HCT116 (cell line): ENCODE data around the gene CXCL9. TPM values are rescaled to one million over a fixed set of nuclear protein-coding genes. Genes with fewer than 3 reads are reported as not detected.

Experiments used
- EGR1 ChIP-seq: IDR thresholded peaks from 2 replicates; pipeline ENCODE4 v1.6.1; 2012; ENCODE audit warnings: low read depth
- ELF1 ChIP-seq: IDR thresholded peaks from 2 replicates; pipeline ENCODE4 v1.6.1; 2012; ENCODE audit warnings: low read depth, borderline replicate concordance
- FOSL1 ChIP-seq: IDR thresholded peaks from 2 replicates; pipeline ENCODE4 v1.6.1; 2012; ENCODE audit warnings: low read depth
- JUND ChIP-seq: IDR thresholded peaks from 2 replicates; pipeline ENCODE4 v1.6.1; 2012
- POLR2AphosphoS5 ChIP-seq: IDR thresholded peaks from 2 replicates; pipeline ENCODE4 v1.6.1; 2011; ENCODE audit warnings: mild to moderate bottlenecking, low read depth, low read length, moderate library complexity
- YY1 ChIP-seq: IDR thresholded peaks from 2 replicates; pipeline ENCODE4 v1.6.1; 2011; ENCODE audit warnings: low read length, low read depth, moderate library complexity, mild to moderate bottlenecking; ENCODE audit not compliant: insufficient replicate concordance; ENCODE audit errors: extremely low read depth
- ZFX ChIP-seq: fragments of 450-650 bp; IDR thresholded peaks from 2 replicates; pipeline ENCODE4 v1.6.1; 2017
- total RNA-seq: library from RNA; stranded (reverse); gene quantifications from one replicate; pipeline ENCODE4 v1.2.1, GENCODE V29; 2021; ENCODE audit not compliant: unreplicated experiment
- TF ChIP-seq, protein P1 (sequence below), 3 experiments: fragments of 200-600 bp in 1 of 3; sonication (generic) in 1 of 3; IDR thresholded peaks in 2 of 3; conservative IDR thresholded peaks in 1 of 3; 2 replicates each; pipeline ENCODE4 v1.5.1; 2012 to 2017; ENCODE audit warnings: low read depth in 2 of 3, low read length in 2 of 3, antibody characterized with exemption in 1 of 3, borderline replicate concordance in 1 of 3, control low read depth in 1 of 3, mild to moderate bottlenecking in 1 of 3, mixed read lengths in 1 of 3, mixed run types in 1 of 3, moderate library complexity in 1 of 3; ENCODE audit not compliant: insufficient read depth in 1 of 3
- TF ChIP-seq, protein P2 (sequence below): IDR thresholded peaks from 2 replicates; pipeline ENCODE4 v1.6.1; 2011; ENCODE audit warnings: mild to moderate bottlenecking, low read length, moderate library complexity; ENCODE audit not compliant: insufficient replicate concordance; ENCODE audit errors: extremely low read depth

The CXCL9 gene
- total RNA-seq, 1 experiment from 2014 or later: not detected

GRCh38 chr4:75953509-75953908 lies 53.8 kb downstream of the CXCL9 start (continued):
- TF ChIP-seq, protein P1, sequence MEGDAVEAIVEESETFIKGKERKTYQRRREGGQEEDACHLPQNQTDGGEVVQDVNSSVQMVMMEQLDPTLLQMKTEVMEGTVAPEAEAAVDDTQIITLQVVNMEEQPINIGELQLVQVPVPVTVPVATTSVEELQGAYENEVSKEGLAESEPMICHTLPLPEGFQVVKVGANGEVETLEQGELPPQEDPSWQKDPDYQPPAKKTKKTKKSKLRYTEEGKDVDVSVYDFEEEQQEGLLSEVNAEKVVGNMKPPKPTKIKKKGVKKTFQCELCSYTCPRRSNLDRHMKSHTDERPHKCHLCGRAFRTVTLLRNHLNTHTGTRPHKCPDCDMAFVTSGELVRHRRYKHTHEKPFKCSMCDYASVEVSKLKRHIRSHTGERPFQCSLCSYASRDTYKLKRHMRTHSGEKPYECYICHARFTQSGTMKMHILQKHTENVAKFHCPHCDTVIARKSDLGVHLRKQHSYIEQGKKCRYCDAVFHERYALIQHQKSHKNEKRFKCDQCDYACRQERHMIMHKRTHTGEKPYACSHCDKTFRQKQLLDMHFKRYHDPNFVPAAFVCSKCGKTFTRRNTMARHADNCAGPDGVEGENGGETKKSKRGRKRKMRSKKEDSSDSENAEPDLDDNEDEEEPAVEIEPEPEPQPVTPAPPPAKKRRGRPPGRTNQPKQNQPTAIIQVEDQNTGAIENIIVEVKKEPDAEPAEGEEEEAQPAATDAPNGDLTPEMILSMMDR (IDR thresholded peaks at IDR 0.05 in 2 of 3, conservative IDR thresholded peaks at IDR 0.05 in 1 of 3; ENCODE audit: borderline replicate concordance in 1 of 3, insufficient read depth in 1 of 3, low read depth in 2 of 3, low read length in 2 of 3): no peak
- TF ChIP-seq ELF1 (no peak), POLR2AphosphoS5 (no peak), EGR1 (no peak), YY1 (no peak), JUND (no peak), FOSL1 (no peak), ZFX (no peak)
- TF ChIP-seq, protein P2, sequence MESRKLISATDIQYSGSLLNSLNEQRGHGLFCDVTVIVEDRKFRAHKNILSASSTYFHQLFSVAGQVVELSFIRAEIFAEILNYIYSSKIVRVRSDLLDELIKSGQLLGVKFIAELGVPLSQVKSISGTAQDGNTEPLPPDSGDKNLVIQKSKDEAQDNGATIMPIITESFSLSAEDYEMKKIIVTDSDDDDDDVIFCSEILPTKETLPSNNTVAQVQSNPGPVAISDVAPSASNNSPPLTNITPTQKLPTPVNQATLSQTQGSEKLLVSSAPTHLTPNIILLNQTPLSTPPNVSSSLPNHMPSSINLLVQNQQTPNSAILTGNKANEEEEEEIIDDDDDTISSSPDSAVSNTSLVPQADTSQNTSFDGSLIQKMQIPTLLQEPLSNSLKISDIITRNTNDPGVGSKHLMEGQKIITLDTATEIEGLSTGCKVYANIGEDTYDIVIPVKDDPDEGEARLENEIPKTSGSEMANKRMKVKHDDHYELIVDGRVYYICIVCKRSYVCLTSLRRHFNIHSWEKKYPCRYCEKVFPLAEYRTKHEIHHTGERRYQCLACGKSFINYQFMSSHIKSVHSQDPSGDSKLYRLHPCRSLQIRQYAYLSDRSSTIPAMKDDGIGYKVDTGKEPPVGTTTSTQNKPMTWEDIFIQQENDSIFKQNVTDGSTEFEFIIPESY: no peak

Other genes starting within 250 kb of the CXCL9 start
- not detected for gene PPEF2, start 105.1 kb downstream of the CXCL9 start, total RNA-seq
- 17.0 TPM for gene NAAA, start 66.5 kb downstream of the CXCL9 start, total RNA-seq
- gene SDAD1, start 16.6 kb downstream of the CXCL9 start, total RNA-seq: 61.7 TPM
- not detected for gene CXCL10, start 16.0 kb upstream of the CXCL9 start, total RNA-seq
- not detected for gene CXCL11, start 28.6 kb upstream of the CXCL9 start, total RNA-seq
- not detected for gene ART3, start 67.2 kb upstream of the CXCL9 start, total RNA-seq
- 53.9 TPM for gene NUP54, start 140.9 kb upstream of the CXCL9 start, total RNA-seq
- gene SCARB2, start 206.3 kb upstream of the CXCL9 start, total RNA-seq: 51.3 TPM
- 0.91 TPM for gene FAM47E, start 244.2 kb upstream of the CXCL9 start, total RNA-seq